Astrocyte (in vitro differentiated cells and primary cell): ENCODE results near the gene OVCA2.

ENCODE experiments used
- EZH2 ChIP-seq: IDR thresholded peaks from 2 replicates; pipeline ENCODE4 v1.6.1; 2012; ENCODE audit warnings: mild to moderate bottlenecking, low read length, inconsistent platforms; ENCODE audit not compliant: insufficient read depth
- TF ChIP-seq, protein P1 (sequence below): IDR thresholded peaks from 2 replicates; pipeline ENCODE4 v1.5.1; 2011; ENCODE audit warnings: low read depth, mild to moderate bottlenecking, inconsistent platforms, low read length, moderate library complexity; ENCODE audit not compliant: insufficient read depth

DNA sequence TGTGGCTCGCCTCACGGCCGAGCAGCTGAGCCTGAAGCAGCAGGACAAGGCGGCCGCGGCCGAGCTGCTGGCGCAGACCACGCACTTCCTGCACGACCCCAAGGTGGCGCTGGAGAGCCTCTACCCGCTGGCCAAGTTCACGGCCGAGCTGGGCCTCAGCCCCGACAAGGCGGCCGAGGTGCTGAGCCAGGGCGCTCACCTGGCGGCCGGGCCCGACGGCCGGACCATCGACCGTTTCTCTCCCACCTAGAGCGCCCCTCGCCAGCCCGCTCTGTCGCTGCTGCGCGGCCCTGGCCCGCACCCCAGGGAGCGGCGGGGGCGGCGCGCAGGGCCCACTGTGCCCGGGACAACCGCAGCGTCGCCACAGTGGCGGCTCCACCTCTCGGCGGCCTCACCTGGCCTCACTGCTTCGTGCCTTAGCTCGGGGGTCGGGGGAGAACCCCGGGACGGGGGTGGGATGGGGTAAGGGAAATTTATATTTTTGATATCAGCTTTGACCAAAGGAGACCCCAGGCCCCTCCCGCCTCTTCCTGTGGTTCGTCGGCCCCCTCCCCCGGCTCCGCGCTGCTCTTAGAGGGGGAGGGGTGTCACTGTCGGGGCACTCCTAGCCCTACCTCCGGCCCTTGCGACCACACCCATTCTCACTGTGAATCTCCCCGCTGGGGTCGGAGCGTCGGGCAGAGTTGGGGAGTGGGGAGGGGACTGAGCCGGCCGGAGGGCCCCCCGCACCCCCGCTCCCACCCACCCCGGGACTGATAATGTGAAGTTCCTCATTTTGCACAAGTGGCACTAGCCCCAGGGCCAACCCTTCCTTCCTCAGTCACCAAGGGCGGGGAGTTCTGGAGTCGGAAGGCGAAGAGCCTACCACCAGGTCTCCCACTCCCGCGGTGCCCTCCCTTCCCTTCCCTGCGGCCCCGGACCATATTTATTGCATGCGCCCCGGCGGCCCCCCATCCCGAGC lies 17.0 kb downstream of the OVCA2 start:
- TF ChIP-seq, protein P1, sequence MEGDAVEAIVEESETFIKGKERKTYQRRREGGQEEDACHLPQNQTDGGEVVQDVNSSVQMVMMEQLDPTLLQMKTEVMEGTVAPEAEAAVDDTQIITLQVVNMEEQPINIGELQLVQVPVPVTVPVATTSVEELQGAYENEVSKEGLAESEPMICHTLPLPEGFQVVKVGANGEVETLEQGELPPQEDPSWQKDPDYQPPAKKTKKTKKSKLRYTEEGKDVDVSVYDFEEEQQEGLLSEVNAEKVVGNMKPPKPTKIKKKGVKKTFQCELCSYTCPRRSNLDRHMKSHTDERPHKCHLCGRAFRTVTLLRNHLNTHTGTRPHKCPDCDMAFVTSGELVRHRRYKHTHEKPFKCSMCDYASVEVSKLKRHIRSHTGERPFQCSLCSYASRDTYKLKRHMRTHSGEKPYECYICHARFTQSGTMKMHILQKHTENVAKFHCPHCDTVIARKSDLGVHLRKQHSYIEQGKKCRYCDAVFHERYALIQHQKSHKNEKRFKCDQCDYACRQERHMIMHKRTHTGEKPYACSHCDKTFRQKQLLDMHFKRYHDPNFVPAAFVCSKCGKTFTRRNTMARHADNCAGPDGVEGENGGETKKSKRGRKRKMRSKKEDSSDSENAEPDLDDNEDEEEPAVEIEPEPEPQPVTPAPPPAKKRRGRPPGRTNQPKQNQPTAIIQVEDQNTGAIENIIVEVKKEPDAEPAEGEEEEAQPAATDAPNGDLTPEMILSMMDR: peak; percentile 13
- no peak for TF ChIP-seq EZH2
